ENCODE measurements around the gene CEP95.

DNA sequence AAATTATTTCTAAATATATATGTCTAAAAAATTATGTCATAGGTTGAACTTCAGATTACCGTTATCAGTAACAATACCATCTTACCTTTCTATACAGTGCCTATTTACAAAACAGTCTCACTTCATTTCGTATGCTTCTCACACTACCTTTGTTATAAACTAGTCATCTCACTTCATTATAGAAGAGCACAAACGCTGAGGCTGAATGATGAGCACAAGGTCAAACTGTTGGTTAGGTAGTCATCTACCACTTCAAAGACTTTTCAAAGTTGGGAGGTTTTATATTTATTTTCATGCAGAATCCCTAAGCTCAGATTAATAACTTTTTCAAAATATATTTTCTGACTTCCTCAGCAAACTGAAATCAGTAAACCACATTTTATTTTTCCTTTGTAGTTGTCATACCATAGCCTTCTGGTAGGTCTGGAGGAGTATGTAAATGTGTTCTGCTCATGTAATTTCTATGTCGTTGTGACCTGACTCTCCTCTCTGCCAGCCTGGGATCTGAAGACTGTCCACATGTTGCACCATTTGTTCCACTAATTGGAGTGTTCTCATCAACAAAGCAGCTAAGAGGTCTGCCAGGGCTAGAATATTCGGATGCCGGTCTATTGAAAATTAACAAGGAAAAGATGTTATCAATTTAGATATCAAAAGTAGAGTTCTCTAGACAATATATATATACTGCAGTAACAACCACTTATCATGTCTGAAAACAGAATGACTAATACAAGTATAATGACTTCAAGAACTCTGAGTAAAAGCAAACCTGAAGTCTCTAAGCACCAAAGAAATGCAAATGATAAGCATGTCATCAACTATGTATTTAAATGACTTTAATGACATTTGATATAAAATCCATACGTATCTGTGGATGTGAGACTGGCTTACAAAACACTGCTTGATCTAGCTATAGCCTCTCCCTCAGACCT is 73.9 kb downstream of the CEP95 start:
- TF ChIP-seq CTCF (conservative IDR thresholded peaks at IDR 0.05 in 1 of 2, IDR thresholded peaks at IDR 0.05 in 1 of 2; ENCODE audit: extremely low read depth in 1 of 2, insufficient read depth in 1 of 2, low read depth in 1 of 2, low read length in 2 of 2) (no peak), EZH2 (IDR thresholded peaks at IDR 0.05; ENCODE audit: borderline replicate concordance, low read length) (no peak)

Data from mammary epithelial cell (primary cell).